Colonic mucosa (tissue), 4 donors: Measurements from ENCODE around the gene SOD3. TPM values are rescaled to one million over a fixed set of nuclear protein-coding genes. Genes with fewer than 3 reads are reported as not detected.

Source experiments
- DNase-seq: peaks from one replicate; pipeline ENCODE4 v3.0.0-alpha.2; 2020
- H3K27ac ChIP-seq: fragments of 200-600 bp; one replicate; pipeline ENCODE4 v1.8.0; 2021
- H3K27me3 ChIP-seq: fragments of 200-600 bp; one replicate; pipeline ENCODE4 v1.8.0; 2021
- H3K36me3 ChIP-seq: fragments of 200-600 bp; one replicate; pipeline ENCODE4 v1.8.0; 2021
- H3K4me1 ChIP-seq: fragments of 200-600 bp; one replicate; pipeline ENCODE4 v1.8.0; 2021; ENCODE audit warnings: mild to moderate bottlenecking
- H3K4me3 ChIP-seq: fragments of 200-600 bp; one replicate; pipeline ENCODE4 v1.8.0; 2021
- H3K9ac ChIP-seq, 2 donors: one replicate each; pipeline ENCODE4 v1.7.0; 2013; ENCODE audit warnings: control low read depth in 2 of 2, low read depth in 2 of 2, low read length in 2 of 2
- H3K9me3 ChIP-seq: fragments of 200-600 bp; one replicate; pipeline ENCODE4 v1.8.0; 2021
- intact Hi-C: fragments of 100-400 bp; cut with DNase I; formaldehyde crosslinking; loops from one replicate; pipeline ENCODE4 v1.14.1; 2022
- total RNA-seq, 2 donors: library from RNA; stranded (reverse); fragmentation: NEBNext Ultra II Directional in 1 of 2; extraction: Animal tissue kit (Norgen Biotek cat#: 25700) in 1 of 2; gene quantifications; one replicate each; pipeline ENCODE4 v1.2.1, GENCODE V29; 2021
- TF ChIP-seq, protein P1 (sequence below): fragments of 200-600 bp; IDR thresholded peaks from one replicate; pipeline ENCODE4 v1.8.0; 2022; ENCODE audit warnings: antibody characterized with exemption, mild to moderate bottlenecking
- donor health status: healthy.
- donor health status: DM: no; HTN: no; CAD: no.
- donor health status: DM: no; HTN: no; CAD: no.

Gene SOD3
- total RNA-seq, 2 donors from 2014 or later, result 22.3 to 35.8 TPM

DNA sequence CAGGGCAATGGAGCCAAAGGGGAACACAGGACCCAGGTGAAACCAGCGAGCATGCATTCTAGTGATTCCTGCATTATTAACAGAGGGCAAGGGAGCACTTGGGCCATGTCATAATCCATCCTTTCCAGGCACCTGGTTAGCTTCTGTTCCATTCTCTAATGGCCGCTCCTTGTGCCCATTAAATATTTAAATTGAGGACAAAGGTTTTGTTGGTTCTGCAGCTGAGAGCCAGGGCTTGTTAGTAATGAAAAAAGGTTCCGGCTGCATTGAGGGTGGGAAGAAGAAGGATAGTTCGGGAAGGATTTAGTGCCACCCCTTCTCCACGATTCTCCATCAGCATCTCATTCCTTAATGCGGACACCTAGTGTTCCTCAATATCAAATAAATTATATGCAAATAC lies 13.6 kb downstream of the SOD3 start:
- H3K27me3 ChIP-seq, result no peaks in the 10 kb centered on the region
- no peaks in the 10 kb centered on the region for H3K9me3 ChIP-seq
- H3K4me1 ChIP-seq, result no peaks in the 10 kb centered on the region
- H3K36me3 ChIP-seq, result no peaks in the 10 kb centered on the region
- no peak overlapping the region for H3K4me3 ChIP-seq
- no peak overlapping the region for H3K9ac ChIP-seq
- intact Hi-C loops, result no loop called here
- DNase-seq, result peak; percentile 14
- TF ChIP-seq, protein P1, sequence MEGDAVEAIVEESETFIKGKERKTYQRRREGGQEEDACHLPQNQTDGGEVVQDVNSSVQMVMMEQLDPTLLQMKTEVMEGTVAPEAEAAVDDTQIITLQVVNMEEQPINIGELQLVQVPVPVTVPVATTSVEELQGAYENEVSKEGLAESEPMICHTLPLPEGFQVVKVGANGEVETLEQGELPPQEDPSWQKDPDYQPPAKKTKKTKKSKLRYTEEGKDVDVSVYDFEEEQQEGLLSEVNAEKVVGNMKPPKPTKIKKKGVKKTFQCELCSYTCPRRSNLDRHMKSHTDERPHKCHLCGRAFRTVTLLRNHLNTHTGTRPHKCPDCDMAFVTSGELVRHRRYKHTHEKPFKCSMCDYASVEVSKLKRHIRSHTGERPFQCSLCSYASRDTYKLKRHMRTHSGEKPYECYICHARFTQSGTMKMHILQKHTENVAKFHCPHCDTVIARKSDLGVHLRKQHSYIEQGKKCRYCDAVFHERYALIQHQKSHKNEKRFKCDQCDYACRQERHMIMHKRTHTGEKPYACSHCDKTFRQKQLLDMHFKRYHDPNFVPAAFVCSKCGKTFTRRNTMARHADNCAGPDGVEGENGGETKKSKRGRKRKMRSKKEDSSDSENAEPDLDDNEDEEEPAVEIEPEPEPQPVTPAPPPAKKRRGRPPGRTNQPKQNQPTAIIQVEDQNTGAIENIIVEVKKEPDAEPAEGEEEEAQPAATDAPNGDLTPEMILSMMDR, result no peak
- no peak overlapping the region for H3K27ac ChIP-seq

DNA sequence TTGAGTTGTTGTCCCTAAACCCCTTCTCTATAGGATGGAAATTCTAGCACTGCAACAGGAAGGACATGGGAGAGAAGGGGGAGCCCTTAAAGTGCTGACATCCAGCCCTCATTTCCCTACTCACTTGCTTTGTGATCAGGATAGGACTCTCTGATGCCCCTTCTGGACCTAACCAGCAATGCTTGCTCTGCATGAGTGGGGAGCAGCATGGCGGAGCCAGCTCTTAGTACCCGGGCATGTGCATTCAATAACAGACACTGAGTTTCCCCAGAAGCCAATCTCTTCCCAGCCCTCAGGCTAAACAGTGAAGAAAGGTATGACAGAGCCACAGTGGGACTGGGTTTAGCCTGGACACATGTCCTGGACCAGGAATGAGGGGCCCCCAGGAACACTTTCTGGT lies 14.0 kb downstream of the SOD3 start:
- H3K27me3 ChIP-seq, result no peaks in the 10 kb centered on the region
- intact Hi-C loops, result no loop called here

DNA sequence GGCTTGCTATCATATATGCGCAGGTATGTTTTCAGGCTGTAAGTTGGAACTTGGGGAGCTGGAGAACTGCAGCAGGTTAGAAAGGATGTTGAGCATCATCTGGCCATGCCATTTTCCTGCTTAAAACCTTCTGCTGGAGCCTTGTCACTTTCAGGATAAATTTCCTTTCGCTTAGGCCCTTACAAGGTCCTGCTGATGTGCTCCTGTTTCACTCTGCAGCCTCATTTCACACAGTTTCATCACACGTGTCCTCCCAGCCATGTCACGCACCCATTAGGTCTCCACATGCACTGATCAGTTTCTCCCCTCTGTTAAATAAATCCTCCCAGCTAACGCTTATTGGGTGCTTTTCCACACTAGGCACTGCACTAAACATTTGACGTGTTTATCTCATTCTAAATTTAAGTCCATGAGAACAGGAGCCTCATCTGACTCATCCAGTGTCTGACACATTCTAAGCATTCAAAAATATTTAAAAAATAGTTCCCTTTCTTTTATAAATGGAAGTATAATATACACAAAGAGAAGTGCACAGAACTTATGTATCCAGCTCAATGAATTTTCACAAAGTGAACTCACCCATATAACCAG lies 14.5 kb downstream of the SOD3 start:
- Histone ChIP-seq H3K27me3 (no peaks in the 10 kb centered on the region), H3K4me1 (no peaks in the 10 kb centered on the region), H3K9ac (no peak overlapping the region), H3K4me3 (no peak overlapping the region), H3K36me3 (no peaks in the 10 kb centered on the region), H3K9me3 (no peaks in the 10 kb centered on the region), H3K27ac (no peak overlapping the region)
- intact Hi-C loops, result no loop called here
- TF ChIP-seq, protein P1, result no peak
- DNase-seq, result peak; percentile 6

More for the DNA sequence above, 14.0 kb downstream of the SOD3 start:
- peak; percentile 12 for DNase-seq
- Histone ChIP-seq H3K36me3 (no peaks in the 10 kb centered on the region), H3K4me1 (no peaks in the 10 kb centered on the region), H3K9me3 (no peaks in the 10 kb centered on the region), H3K9ac (no peak overlapping the region), H3K27ac (no peak overlapping the region), H3K4me3 (no peak overlapping the region)
- TF ChIP-seq, protein P1, result no peak

DNA sequence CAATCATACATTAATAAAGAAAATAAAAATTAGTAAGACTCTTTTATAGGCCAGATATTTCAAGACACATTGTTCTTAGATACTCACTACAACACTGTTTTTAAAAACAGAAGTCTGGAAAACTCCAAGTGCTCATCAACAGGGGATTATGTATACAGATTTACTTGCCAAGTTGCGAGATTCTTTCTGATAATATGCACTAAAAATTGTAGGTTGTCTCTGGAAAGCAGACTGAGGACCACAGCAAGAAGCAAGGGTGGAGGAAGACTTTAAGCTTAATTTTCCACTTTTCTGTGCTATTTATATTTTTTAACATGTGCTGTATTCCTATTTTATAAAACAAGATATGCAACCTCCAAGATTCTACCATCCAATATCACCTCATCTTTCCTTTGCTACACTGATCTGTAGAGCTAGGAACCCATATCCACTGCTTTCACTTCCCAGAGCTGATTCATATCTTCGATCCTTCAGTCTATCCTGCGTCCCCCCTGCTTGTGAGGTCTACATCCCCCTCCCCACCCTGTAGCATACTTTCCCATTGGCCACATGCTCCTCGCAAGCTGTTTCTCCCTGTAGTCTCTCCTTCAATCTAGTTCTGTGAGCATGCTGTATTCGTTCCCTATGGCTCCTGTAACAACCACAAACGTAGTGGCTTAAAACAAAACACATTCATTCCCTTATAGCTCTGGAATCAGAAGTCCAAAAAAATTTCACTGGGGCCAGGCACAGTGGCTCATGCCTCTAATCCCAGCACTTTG lies 15.7 kb downstream of the SOD3 start:
- TF ChIP-seq, protein P1, result no peak
- intact Hi-C loops, result no loop called here
- Histone ChIP-seq H3K9me3 (no peaks in the 10 kb centered on the region), H3K27ac (no peak overlapping the region), H3K36me3 (no peaks in the 10 kb centered on the region), H3K4me3 (no peak overlapping the region), H3K9ac (no peak overlapping the region), H3K27me3 (no peaks in the 10 kb centered on the region), H3K4me1 (no peaks in the 10 kb centered on the region)
- peak; percentile 4 for DNase-seq

DNA sequence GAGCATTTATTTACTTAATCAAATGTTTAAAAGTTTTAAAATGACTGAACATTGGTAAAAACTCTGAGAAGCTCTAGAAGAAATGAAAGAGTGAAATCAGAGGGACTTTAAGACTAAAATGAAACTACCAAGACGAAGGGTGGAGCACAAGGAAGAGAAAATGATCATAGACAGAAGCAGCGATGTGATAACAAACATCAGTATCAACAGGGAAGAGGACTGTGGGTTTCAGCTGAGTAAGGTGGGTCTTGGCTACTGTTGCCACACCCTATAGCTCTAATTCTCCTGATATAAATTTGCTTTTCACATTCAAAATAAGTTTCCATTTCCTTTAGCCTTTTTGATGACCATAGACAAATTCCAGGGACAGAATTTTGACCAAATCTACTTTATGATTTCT lies 18.4 kb downstream of the SOD3 start:
- no peak for DNase-seq
- H3K9ac ChIP-seq, result no peak overlapping the region
- H3K4me3 ChIP-seq, result no peak overlapping the region
- no peaks in the 10 kb centered on the region for H3K27me3 ChIP-seq
- no peak overlapping the region for H3K27ac ChIP-seq
- TF ChIP-seq, protein P1, result no peak
- H3K36me3 ChIP-seq, result no peaks in the 10 kb centered on the region
- H3K4me1 ChIP-seq, result no peaks in the 10 kb centered on the region
- no peaks in the 10 kb centered on the region for H3K9me3 ChIP-seq
- intact Hi-C loops, result no loop called here
